ENCODE results near the gene ACLY. TPM values are rescaled to one million over a fixed set of nuclear protein-coding genes. Genes with fewer than 3 reads are reported as not detected.

ACLY gene
- total RNA-seq, 1 donor from 2014 or later: 143 TPM

DNA sequence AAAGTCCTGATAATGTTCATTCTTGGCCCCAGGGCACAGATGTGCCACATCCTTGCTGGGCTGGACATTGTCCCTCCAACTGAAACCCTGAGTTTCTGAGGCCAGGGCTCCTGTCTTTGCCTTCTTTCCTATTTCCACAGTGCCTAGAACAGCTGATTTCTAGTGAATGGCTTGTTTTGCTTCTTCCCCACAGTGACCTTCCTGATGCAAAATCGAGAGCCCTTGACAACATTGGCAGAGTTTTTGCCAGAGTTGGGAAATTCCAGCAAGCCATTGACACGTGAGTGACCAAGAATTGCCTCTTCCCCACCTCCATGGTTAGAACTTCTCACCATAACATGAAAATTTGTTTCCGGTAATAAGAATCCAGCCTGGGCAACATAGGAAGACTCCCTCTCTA, 26.2 kb upstream of the ACLY start:
- H3K9me3 Mint-ChIP-seq: no peaks in the 10 kb centered on the region
- H3K36me3 Mint-ChIP-seq (ENCODE audit: low read depth): no peaks in the 10 kb centered on the region
- POLR2A ChIA-PET: interaction anchor here (0.8 kb wide), 1 partner anchor 245 kb away, joined by 8 read pairs; no protein-coding TSS in a partner anchor
- no peaks in the 10 kb centered on the region for H3K27me3 Mint-ChIP-seq
- no peak for ATAC-seq (ENCODE audit: low read depth)
- H3K4me3 Mint-ChIP-seq: no peak overlapping the region
- H3K27ac Mint-ChIP-seq: no peak overlapping the region
- TF ChIP-seq, protein P1, sequence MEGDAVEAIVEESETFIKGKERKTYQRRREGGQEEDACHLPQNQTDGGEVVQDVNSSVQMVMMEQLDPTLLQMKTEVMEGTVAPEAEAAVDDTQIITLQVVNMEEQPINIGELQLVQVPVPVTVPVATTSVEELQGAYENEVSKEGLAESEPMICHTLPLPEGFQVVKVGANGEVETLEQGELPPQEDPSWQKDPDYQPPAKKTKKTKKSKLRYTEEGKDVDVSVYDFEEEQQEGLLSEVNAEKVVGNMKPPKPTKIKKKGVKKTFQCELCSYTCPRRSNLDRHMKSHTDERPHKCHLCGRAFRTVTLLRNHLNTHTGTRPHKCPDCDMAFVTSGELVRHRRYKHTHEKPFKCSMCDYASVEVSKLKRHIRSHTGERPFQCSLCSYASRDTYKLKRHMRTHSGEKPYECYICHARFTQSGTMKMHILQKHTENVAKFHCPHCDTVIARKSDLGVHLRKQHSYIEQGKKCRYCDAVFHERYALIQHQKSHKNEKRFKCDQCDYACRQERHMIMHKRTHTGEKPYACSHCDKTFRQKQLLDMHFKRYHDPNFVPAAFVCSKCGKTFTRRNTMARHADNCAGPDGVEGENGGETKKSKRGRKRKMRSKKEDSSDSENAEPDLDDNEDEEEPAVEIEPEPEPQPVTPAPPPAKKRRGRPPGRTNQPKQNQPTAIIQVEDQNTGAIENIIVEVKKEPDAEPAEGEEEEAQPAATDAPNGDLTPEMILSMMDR (IDR thresholded peaks at IDR 0.05): no peak
- intact Hi-C loops (cut with micrococcal nuclease): no loop called here
- H3K4me1 Mint-ChIP-seq: no peaks in the 10 kb centered on the region
- CTCF ChIA-PET: no interaction called here
- no peak for DNase-seq

DNA sequence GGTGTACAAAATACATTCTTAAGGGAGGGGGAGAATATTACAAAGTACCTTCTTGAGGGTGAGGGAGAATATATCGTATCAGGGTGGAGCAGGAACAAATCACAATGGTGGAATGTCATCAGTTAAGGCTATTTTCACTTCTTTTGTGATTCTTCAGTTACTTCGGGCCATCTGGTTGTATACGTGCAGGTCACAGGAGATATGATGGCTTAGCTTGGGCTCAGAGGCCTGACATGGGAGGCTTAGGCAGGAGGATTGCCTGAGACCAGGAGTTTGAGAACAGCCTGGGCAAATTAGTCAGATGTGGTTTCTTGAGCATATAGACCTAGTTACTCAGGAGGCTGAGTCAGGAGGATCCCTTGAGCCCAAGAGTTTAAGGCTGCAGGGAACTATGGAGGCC, 24.7 kb upstream of the ACLY start:
- Mint-ChIP-seq H3K4me1 (no peaks in the 10 kb centered on the region), H3K27me3 (no peaks in the 10 kb centered on the region), H3K4me3 (no peak overlapping the region), H3K9me3 (no peaks in the 10 kb centered on the region), H3K27ac (no peak overlapping the region), H3K36me3 (ENCODE audit: low read depth) (no peaks in the 10 kb centered on the region)
- DNase-seq: no peak
- ChIA-PET CTCF (no interaction called here), POLR2A (no interaction called here)
- ATAC-seq (ENCODE audit: low read depth): no peak
- intact Hi-C loops (cut with micrococcal nuclease): no loop called here
- TF ChIP-seq, protein P1 (IDR thresholded peaks at IDR 0.05): no peak

DNA sequence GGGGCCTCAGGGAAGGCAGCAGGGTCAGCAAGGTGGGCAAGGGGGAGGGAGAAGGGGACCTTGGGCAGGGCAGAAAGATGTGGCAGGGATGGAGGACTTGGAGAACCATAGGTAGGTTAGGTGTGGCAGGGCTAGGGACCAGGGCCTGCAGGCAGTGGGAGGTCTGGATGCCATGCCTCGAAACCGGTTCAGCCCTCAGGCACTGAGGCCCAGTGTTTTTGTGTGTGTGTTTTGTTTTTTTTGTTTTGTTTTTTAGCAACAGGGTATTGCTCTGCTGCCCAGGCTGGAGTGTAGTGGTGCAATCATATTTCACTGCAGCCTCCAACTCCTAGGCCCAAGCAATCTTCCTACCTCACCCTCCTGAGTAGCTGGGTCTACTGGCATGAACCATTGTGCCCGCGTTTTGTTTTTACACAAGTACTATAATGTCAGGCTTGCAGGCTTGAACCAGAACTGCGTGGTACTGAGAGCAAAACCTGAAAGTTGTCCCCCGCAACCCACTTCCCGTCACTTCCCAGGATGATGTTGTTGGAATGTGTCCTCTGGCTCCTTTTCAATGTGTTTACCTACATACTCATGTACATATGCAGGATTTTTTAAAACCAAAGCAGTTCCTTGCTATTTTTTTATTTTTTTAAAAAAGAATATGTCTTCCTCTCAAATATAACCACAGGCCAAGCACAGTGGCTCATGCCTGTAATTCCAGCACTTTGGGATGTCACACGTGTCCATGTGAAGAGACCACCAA, 24.0 kb upstream of the ACLY start:
- ChIA-PET POLR2A (no interaction called here), CTCF (no interaction called here)
- Mint-ChIP-seq H3K9me3 (no peaks in the 10 kb centered on the region), H3K4me1 (no peaks in the 10 kb centered on the region), H3K36me3 (ENCODE audit: low read depth) (no peaks in the 10 kb centered on the region), H3K4me3 (no peak overlapping the region), H3K27me3 (no peaks in the 10 kb centered on the region), H3K27ac (no peak overlapping the region)
- DNase-seq (no peak), ATAC-seq (ENCODE audit: low read depth) (no peak)
- TF ChIP-seq, protein P1 (IDR thresholded peaks at IDR 0.05): no peak
- intact Hi-C loops (cut with micrococcal nuclease): no loop called here

DNA sequence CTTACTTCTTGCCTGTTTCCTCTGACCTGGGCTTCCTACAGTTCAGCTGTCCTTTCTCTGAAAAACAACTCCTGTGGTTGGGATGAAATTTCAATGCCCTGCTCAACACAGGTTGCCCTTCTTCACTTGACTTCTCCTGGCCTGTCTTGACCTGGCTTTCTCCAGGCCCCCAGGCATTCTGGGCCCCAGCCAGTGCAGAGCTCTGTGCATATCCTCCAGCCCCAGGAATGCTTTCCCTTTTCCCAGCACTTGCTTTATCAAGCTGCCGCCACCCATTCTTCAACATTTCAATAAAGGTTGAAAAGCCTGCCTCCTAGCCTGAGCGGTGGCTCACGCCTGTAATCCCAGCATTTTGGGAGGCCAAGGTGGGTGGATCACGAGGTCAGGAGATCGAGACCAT, 22.4 kb upstream of the ACLY start:
- H3K4me1 Mint-ChIP-seq: no peaks in the 10 kb centered on the region
- H3K36me3 Mint-ChIP-seq (ENCODE audit: low read depth): no peaks in the 10 kb centered on the region
- intact Hi-C loops (cut with micrococcal nuclease): no loop called here
- TF ChIP-seq, protein P1 (IDR thresholded peaks at IDR 0.05): no peak
- no peaks in the 10 kb centered on the region for H3K9me3 Mint-ChIP-seq
- no peak overlapping the region for H3K27ac Mint-ChIP-seq
- ChIA-PET CTCF (no interaction called here), POLR2A (interaction anchor here (0.7 kb wide), 1 partner anchor 25 kb away, joined by 7 read pairs; no protein-coding TSS in a partner anchor)
- H3K4me3 Mint-ChIP-seq: no peak overlapping the region
- DNase-seq (no peak), ATAC-seq (ENCODE audit: low read depth) (no peak)
- H3K27me3 Mint-ChIP-seq: no peaks in the 10 kb centered on the region

DNA sequence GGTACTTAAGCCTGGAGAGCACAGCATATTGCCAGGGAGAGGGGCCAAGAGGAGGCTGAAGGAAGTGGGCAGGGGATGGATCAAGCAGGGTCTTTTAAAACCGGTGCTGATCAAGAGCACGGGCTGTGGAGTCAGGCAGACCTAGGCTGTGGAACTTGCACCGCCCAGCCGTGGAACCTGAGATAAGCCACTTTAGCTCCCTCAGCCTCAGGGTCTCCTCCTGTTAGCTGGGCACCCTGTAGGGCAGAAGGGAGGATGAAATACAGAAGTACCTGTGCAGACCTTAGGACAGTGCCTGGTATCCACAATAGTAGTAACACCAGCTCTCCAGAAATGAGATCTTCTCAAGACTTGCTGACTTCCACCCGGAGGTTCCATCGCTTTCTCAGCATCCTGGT, 20.9 kb upstream of the ACLY start:
- intact Hi-C loops (cut with micrococcal nuclease): no loop called here
- DNase-seq (no peak), ATAC-seq (ENCODE audit: low read depth) (no peak)
- Mint-ChIP-seq H3K27ac (no peak overlapping the region), H3K4me1 (no peaks in the 10 kb centered on the region), H3K27me3 (no peaks in the 10 kb centered on the region), H3K36me3 (ENCODE audit: low read depth) (no peaks in the 10 kb centered on the region), H3K9me3 (no peaks in the 10 kb centered on the region), H3K4me3 (no peak overlapping the region)
- ChIA-PET CTCF (no interaction called here), POLR2A (no interaction called here)
- TF ChIP-seq, protein P1 (IDR thresholded peaks at IDR 0.05): no peak
